GM19397 (cell line): ENCODE data around the gene RIC1.
"Not testable (repeated sequence)": the region's sequence is repeated elsewhere in the genome, so short reads cannot be mapped to it uniquely, and the experiment has no call there.

Experiments
- ATAC-seq: cut with Tn5 transposase; IDR thresholded peaks from one replicate; pipeline ENCODE4 v1.9.1; 2021; ENCODE audit warnings: mild to moderate bottlenecking, moderate library complexity; ENCODE audit not compliant: unreplicated experiment

RIC1 gene

GRCh38 chr9:5620494-5620893 is 8.4 kb upstream of the RIC1 start:
- ATAC-seq: no peak

GRCh38 chr9:5621327-5621726 is 7.6 kb upstream of the RIC1 start:
- no peak for ATAC-seq

- no peak for ATAC-seq
Observed at GRCh38 chr9:5622016-5622415, 6.9 kb upstream of the RIC1 start.

GRCh38 chr9:5624655-5625054 is 4.3 kb upstream of the RIC1 start:
- ATAC-seq: no peak

- peak; percentile 38 for ATAC-seq
Observed at GRCh38 chr9:5626727-5627634, 1.9 kb upstream of the RIC1 start.

- not testable (repeated sequence) for ATAC-seq
Observed at GRCh38 chr9:5627686-5628085, 1.2 kb upstream of the RIC1 start.

GRCh38 chr9:5628183-5628529 is 751 bp upstream of the RIC1 start:
- ATAC-seq: no peak

GRCh38 chr9:5629312-5630080 is 589 bp downstream of the RIC1 start:
- ATAC-seq: peak; percentile 13

- no peak for ATAC-seq
Observed at GRCh38 chr9:5630081-5630507, 1.2 kb downstream of the RIC1 start.

GRCh38 chr9:5631026-5631425 is 2.1 kb downstream of the RIC1 start:
- ATAC-seq: no peak

- ATAC-seq: no peak
Observed at GRCh38 chr9:5632540-5632939, 3.6 kb downstream of the RIC1 start.

GRCh38 chr9:5633243-5633642 is 4.3 kb downstream of the RIC1 start:
- ATAC-seq: no peak

- no peak for ATAC-seq
Observed at GRCh38 chr9:5635390-5635789, 6.5 kb downstream of the RIC1 start.

- no peak for ATAC-seq
Observed at GRCh38 chr9:5639816-5640215, 10.9 kb downstream of the RIC1 start.

GRCh38 chr9:5642170-5642569 is 13.3 kb downstream of the RIC1 start:
- ATAC-seq: no peak

GRCh38 chr9:5643005-5643624 is 14.2 kb downstream of the RIC1 start:
- no peak for ATAC-seq

- ATAC-seq: no peak
Observed at GRCh38 chr9:5644501-5644900, 15.6 kb downstream of the RIC1 start.

- no peak for ATAC-seq
Observed at GRCh38 chr9:5646116-5646515, 17.2 kb downstream of the RIC1 start.

- ATAC-seq: no peak
Observed at GRCh38 chr9:5650356-5651105, 21.6 kb downstream of the RIC1 start.

- no peak for ATAC-seq
Observed at GRCh38 chr9:5651246-5651645, 22.3 kb downstream of the RIC1 start.

GRCh38 chr9:5652821-5653220 is 23.9 kb downstream of the RIC1 start:
- ATAC-seq: no peak
